Choroid plexus epithelial cell (primary cell): ENCODE measurements around the gene FBXW7.

ENCODE experiments used
- DNase-seq: peaks from one replicate; pipeline ENCODE4 v3.0.0-alpha.2; 2010; ENCODE audit warnings: low read depth
- H3K4me3 ChIP-seq: 2 replicates; pipeline ENCODE4 v1.5.1; 2011; ENCODE audit warnings: low read depth, mild to moderate bottlenecking, control low read depth, low read length, moderate library complexity
- CTCF ChIP-seq: conservative IDR thresholded peaks from 2 replicates; pipeline ENCODE4 v1.5.1; 2011; ENCODE audit warnings: low read depth, mild to moderate bottlenecking, control low read depth, inconsistent platforms, low read length, moderate library complexity

Gene FBXW7

GRCh38 chr4:152503653-152504290, 32.1 kb downstream of the FBXW7 start:
- H3K4me3 ChIP-seq: no peak overlapping the region
- TF ChIP-seq CTCF: no peak
- DNase-seq: no peak

GRCh38 chr4:152501846-152502536, 33.9 kb downstream of the FBXW7 start:
- no peak for TF ChIP-seq CTCF
- peak; percentile 28 for DNase-seq
- H3K4me3 ChIP-seq: no peak overlapping the region

- TF ChIP-seq CTCF: peak; percentile 73
- DNase-seq: peak; percentile 97
- no peak overlapping the region for H3K4me3 ChIP-seq
Measured at GRCh38 chr4:152500800-152501434, 35.0 kb downstream of the FBXW7 start.

- no peak for TF ChIP-seq CTCF
- no peak overlapping the region for H3K4me3 ChIP-seq
- DNase-seq: no peak
Measured at GRCh38 chr4:152500275-152500674, 35.6 kb downstream of the FBXW7 start.

- no peak overlapping the region for H3K4me3 ChIP-seq
- no peak for DNase-seq
- no peak for TF ChIP-seq CTCF
Measured at GRCh38 chr4:152499344-152499743, 36.5 kb downstream of the FBXW7 start.

- H3K4me3 ChIP-seq: no peak overlapping the region
- no peak for TF ChIP-seq CTCF
- DNase-seq: no peak
Measured at GRCh38 chr4:152494020-152494419, 41.9 kb downstream of the FBXW7 start.
